Neuronal stem cell (in vitro differentiated cells): Measurements from ENCODE around the gene MAP3K7.

ENCODE experiments used
- DNase-seq: peaks from one replicate; pipeline ENCODE4 v3.0.0-alpha.2; 2013; ENCODE audit warnings: low spot score
- H2AFZ ChIP-seq: one replicate; pipeline ENCODE4 v1.6.1; 2013; ENCODE audit warnings: mild to moderate bottlenecking, low read length, inconsistent platforms
- H2AK5ac ChIP-seq: 2 replicates; pipeline ENCODE4 v1.6.1; 2013; ENCODE audit warnings: low read depth, mild to moderate bottlenecking, inconsistent platforms, low read length, moderate library complexity, mixed read lengths
- H2BK120ac ChIP-seq: 2 replicates; pipeline ENCODE4 v1.6.1; 2013; ENCODE audit warnings: low read depth, mild to moderate bottlenecking, inconsistent platforms, low read length, moderate library complexity, mixed read lengths
- H2BK12ac ChIP-seq: one replicate; pipeline ENCODE4 v1.6.1; 2013; ENCODE audit warnings: low read length, inconsistent platforms
- H2BK15ac ChIP-seq: 2 replicates; pipeline ENCODE4 v1.6.1; 2013; ENCODE audit warnings: mild to moderate bottlenecking, low read length, inconsistent platforms, mixed read lengths
- H2BK5ac ChIP-seq: one replicate; pipeline ENCODE4 v1.6.1; 2013; ENCODE audit warnings: inconsistent platforms, mild to moderate bottlenecking, low read length, moderate library complexity
- H3K14ac ChIP-seq: one replicate; pipeline ENCODE4 v1.6.1; 2013; ENCODE audit warnings: low read length, inconsistent platforms
- H3K18ac ChIP-seq: 2 replicates; pipeline ENCODE4 v1.6.1; 2013; ENCODE audit warnings: low read length, inconsistent platforms
- H3K23ac ChIP-seq: 2 replicates; pipeline ENCODE4 v1.6.1; 2013; ENCODE audit warnings: low read depth, mild to moderate bottlenecking, mixed read lengths, low read length, inconsistent platforms; ENCODE audit not compliant: poor library complexity
- H3K27ac ChIP-seq: replicated peaks from 3 replicates; pipeline ENCODE4 v1.5.1; 2013; ENCODE audit warnings: low read length, inconsistent platforms
- H3K27me3 ChIP-seq, 3 experiments: 2 replicates each; pipeline ENCODE4 v1.6.1; 2013; ENCODE audit warnings: low read length in 3 of 3, mild to moderate bottlenecking in 2 of 3, inconsistent platforms in 1 of 3, low read depth in 1 of 3, mixed read lengths in 1 of 3, moderate library complexity in 1 of 3; ENCODE audit not compliant: control insufficient read depth in 3 of 3, insufficient read depth in 3 of 3
- H3K36me3 ChIP-seq, 2 donors: replicated peaks in 1 of 2; 2 replicates each; pipeline ENCODE4 v1.6.1; 2013; ENCODE audit warnings: low read length in 2 of 2; ENCODE audit not compliant: control insufficient read depth in 2 of 2, insufficient read depth in 2 of 2
- H3K4ac ChIP-seq: 2 replicates; pipeline ENCODE4 v1.6.1; 2013; ENCODE audit warnings: inconsistent platforms, mild to moderate bottlenecking, low read length, moderate library complexity
- H3K4me1 ChIP-seq, 2 donors: 1 replicate in 1 of 2; 2 replicates in 1 of 2; pipeline ENCODE4 v1.6.1; 2013; ENCODE audit warnings: low read length in 2 of 2, low read depth in 1 of 2; ENCODE audit not compliant: control insufficient read depth in 2 of 2, insufficient read depth in 1 of 2
- H3K4me2 ChIP-seq: one replicate; pipeline ENCODE4 v1.6.1; 2013; ENCODE audit warnings: mild to moderate bottlenecking, low read length, inconsistent platforms; ENCODE audit not compliant: insufficient read depth, poor library complexity, severe bottlenecking
- H3K4me3 ChIP-seq, 2 donors: 2 replicates each; pipeline ENCODE4 v1.5.1; 2013; ENCODE audit warnings: low read length in 2 of 2, mild to moderate bottlenecking in 2 of 2, inconsistent platforms in 1 of 2, moderate library complexity in 1 of 2
- H3K79me1 ChIP-seq: one replicate; pipeline ENCODE4 v1.6.1; 2013; ENCODE audit warnings: low read depth, mild to moderate bottlenecking, inconsistent platforms, low read length, moderate library complexity
- H3K9ac ChIP-seq: one replicate; pipeline ENCODE4 v1.6.1; 2013; ENCODE audit warnings: mild to moderate bottlenecking, low read depth, low read length, inconsistent platforms; ENCODE audit not compliant: poor library complexity
- H3K9me3 ChIP-seq, 2 donors: replicated peaks in 1 of 2; 2 replicates each; pipeline versions ENCODE3 to v1.6.1; 2013; ENCODE audit warnings: low read length in 2 of 2, mild to moderate bottlenecking in 2 of 2, inconsistent platforms in 1 of 2, low read depth in 1 of 2, mixed read lengths in 1 of 2, moderate library complexity in 1 of 2; ENCODE audit not compliant: control insufficient read depth in 2 of 2, insufficient read depth in 1 of 2
- H4K8ac ChIP-seq: one replicate; pipeline ENCODE4 v1.6.1; 2013; ENCODE audit warnings: low read depth, mild to moderate bottlenecking, inconsistent platforms, low read length, moderate library complexity
- H4K91ac ChIP-seq: one replicate; pipeline ENCODE4 v1.6.1; 2013; ENCODE audit warnings: low read length, low read depth, mild to moderate bottlenecking, inconsistent platforms; ENCODE audit not compliant: poor library complexity
- WGBS, 2 donors: extraction: QIAGEN DNeasy Blood & Tissue Kit; methylation state at CpG; one replicate each; pipeline ENCODE4 v1.1.7; 2013; ENCODE audit warnings: missing lambda C conversion rate in 2 of 2, mixed read lengths in 1 of 2; ENCODE audit not compliant: insufficient read length in 2 of 2, insufficient replicate concordance in 1 of 2; ENCODE audit errors: extremely low coverage in 2 of 2; 5-methylcytosine and 5-hydroxymethylcytosine counted together

The MAP3K7 gene

GRCh38 chr6:90502866-90503407 is 83.9 kb downstream of the MAP3K7 start:
- Histone ChIP-seq H3K27me3 (no peaks in the 10 kb centered on the region), H2AFZ (no peak overlapping the region), H3K4ac (no peak overlapping the region), H3K23ac (no peak overlapping the region), H4K8ac (no peak overlapping the region), H3K18ac (no peak overlapping the region), H4K91ac (no peak overlapping the region), H3K79me1 (no peaks in the 10 kb centered on the region), H2BK12ac (no peak overlapping the region), H3K9me3 (peaks cover 0 to 2% of the 10 kb centered on the region in 2 donors), H3K36me3 (no peaks in the 10 kb centered on the region), H3K14ac (no peak overlapping the region), H3K27ac (peak overlapping the region; percentile 32), H2BK15ac (no peak overlapping the region), H2AK5ac (no peak overlapping the region), H2BK5ac (no peak overlapping the region), H3K9ac (no peak overlapping the region), H3K4me2 (no peak overlapping the region), H3K4me1 (peaks cover 11 to 14% of the 10 kb centered on the region in 2 donors), H3K4me3 (no peak overlapping the region), H2BK120ac (no peak overlapping the region)
- no peak for DNase-seq
- WGBS, 2 donors = no CpG with 5 or more reads among the region's 3 CpGs

DNA sequence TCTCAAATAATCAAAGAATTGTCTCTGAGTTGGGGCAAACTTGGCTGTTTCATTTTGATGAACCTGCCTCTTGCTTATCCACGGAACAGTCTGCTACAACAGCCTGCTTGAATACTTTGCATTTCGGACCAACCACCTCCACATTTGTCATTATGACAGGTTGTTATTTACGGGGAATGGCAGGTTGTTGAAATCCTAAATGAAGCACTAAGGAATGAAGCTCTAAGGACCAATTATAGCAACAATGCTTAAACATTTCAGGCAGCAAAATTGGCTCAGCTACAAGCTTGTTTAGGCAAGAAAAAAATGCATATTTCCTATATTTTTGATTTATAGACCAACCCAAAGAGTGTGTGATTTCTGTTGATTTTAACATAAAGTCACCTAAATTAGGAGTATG is 84.5 kb downstream of the MAP3K7 start:
- Histone ChIP-seq H3K9ac (no peak overlapping the region), H2BK12ac (no peak overlapping the region), H2AK5ac (no peak overlapping the region), H3K4me2 (no peak overlapping the region), H3K23ac (no peak overlapping the region), H3K18ac (no peak overlapping the region), H3K36me3 (no peaks in the 10 kb centered on the region), H2BK15ac (no peak overlapping the region), H3K4me1 (peaks cover 11 to 14% of the 10 kb centered on the region in 2 donors), H2BK5ac (no peak overlapping the region), H2BK120ac (no peak overlapping the region), H3K79me1 (no peaks in the 10 kb centered on the region), H3K27ac (peak overlapping the region; percentile 52), H3K9me3 (no peaks in the 10 kb centered on the region), H3K4ac (no peak overlapping the region), H4K8ac (no peak overlapping the region), H3K4me3 (no peak overlapping the region), H2AFZ (no peak overlapping the region), H3K14ac (no peak overlapping the region), H4K91ac (no peak overlapping the region), H3K27me3 (no peaks in the 10 kb centered on the region)
- DNase-seq = no peak
- no CpG with 5 or more reads among the region's 3 CpGs for WGBS, 2 donors

GRCh38 chr6:90500458-90500857 is 86.4 kb downstream of the MAP3K7 start:
- no peak overlapping the region for H3K4ac ChIP-seq
- H2AFZ ChIP-seq = no peak overlapping the region
- no peaks in the 10 kb centered on the region for H3K27me3 ChIP-seq
- DNase-seq = no peak
- no peak overlapping the region for H2BK5ac ChIP-seq
- H3K4me1 ChIP-seq = peaks cover 20 to 24% of the 10 kb centered on the region in 2 donors
- H3K27ac ChIP-seq = no peak overlapping the region
- no peak overlapping the region for H4K91ac ChIP-seq
- no peaks in the 10 kb centered on the region for H3K79me1 ChIP-seq
- H2AK5ac ChIP-seq = no peak overlapping the region
- no CpG with 5 or more reads among the region's 9 CpGs for WGBS, 2 donors
- no peak overlapping the region for H3K14ac ChIP-seq
- H3K4me2 ChIP-seq = no peak overlapping the region
- no peak overlapping the region for H3K23ac ChIP-seq
- H3K4me3 ChIP-seq = no peak overlapping the region
- no peak overlapping the region for H3K18ac ChIP-seq
- H2BK15ac ChIP-seq = no peak overlapping the region
- H3K36me3 ChIP-seq = no peaks in the 10 kb centered on the region
- H3K9me3 ChIP-seq = no peaks in the 10 kb centered on the region
- no peak overlapping the region for H2BK12ac ChIP-seq
- no peak overlapping the region for H4K8ac ChIP-seq
- no peak overlapping the region for H3K9ac ChIP-seq
- H2BK120ac ChIP-seq = no peak overlapping the region

GRCh38 chr6:90497411-90497810 is 89.5 kb downstream of the MAP3K7 start:
- H3K4ac ChIP-seq = no peak overlapping the region
- no peaks in the 10 kb centered on the region for H3K9me3 ChIP-seq
- H3K4me2 ChIP-seq = no peak overlapping the region
- H2AFZ ChIP-seq = no peak overlapping the region
- no peak for DNase-seq
- no peak overlapping the region for H4K91ac ChIP-seq
- H4K8ac ChIP-seq = no peak overlapping the region
- no peak overlapping the region for H3K18ac ChIP-seq
- H2BK15ac ChIP-seq = peak overlapping the region; percentile 4
- WGBS, 2 donors = no CpG with 5 or more reads among the region's 1 CpG
- no peaks in the 10 kb centered on the region for H3K79me1 ChIP-seq
- H3K14ac ChIP-seq = no peak overlapping the region
- H2BK12ac ChIP-seq = peak overlapping the region; percentile 33
- no peak overlapping the region for H3K23ac ChIP-seq
- no peak overlapping the region for H2BK5ac ChIP-seq
- no peak overlapping the region for H3K27ac ChIP-seq
- no peaks in the 10 kb centered on the region for H3K27me3 ChIP-seq
- H2AK5ac ChIP-seq = peak overlapping the region; percentile 2
- H3K36me3 ChIP-seq = no peaks in the 10 kb centered on the region
- H2BK120ac ChIP-seq = no peak overlapping the region
- H3K4me3 ChIP-seq = no peak overlapping the region
- H3K9ac ChIP-seq = no peak overlapping the region
- peaks cover 22 to 32% of the 10 kb centered on the region in 2 donors for H3K4me1 ChIP-seq
